Stomach (tissue), 9 donors: Measurements from ENCODE around the gene PXYLP1. TPM values are rescaled to one million over a fixed set of nuclear protein-coding genes. Genes with fewer than 3 reads are reported as not detected.

Experiments
- DNase-seq, 2 donors: peaks; one replicate each; pipeline versions ENCODE4 v3.0.0 to v3.0.0-alpha.2; 2013 to 2019
- H3K27ac ChIP-seq, 5 donors: fragments of 200-600 bp in 4 of 5; sonication (generic) in 4 of 5; one replicate each; pipeline ENCODE4 v1.5.1; 2013 to 2019; ENCODE audit warnings: mild to moderate bottlenecking in 1 of 5, moderate library complexity in 1 of 5
- H3K27me3 ChIP-seq, 3 donors: fragments of 200-600 bp; sonication (generic); one replicate each; pipeline ENCODE4 v1.5.1; 2017 to 2019; ENCODE audit warnings: mixed run types in 1 of 3
- H3K36me3 ChIP-seq, 4 donors: fragments of 200-600 bp; sonication (generic); 1 replicate in 3 of 4; 2 replicates in 1 of 4; pipeline ENCODE4 v1.5.1; 2016 to 2019
- H3K4me1 ChIP-seq, 4 donors: fragments of 200-600 bp; sonication (generic); one replicate each; pipeline ENCODE4 v1.5.1; 2016 to 2019
- H3K4me3 ChIP-seq, 4 donors: fragments of 200-600 bp; sonication (generic) in 3 of 4; one replicate each; pipeline ENCODE4 v1.5.1; 2016 to 2019; ENCODE audit warnings: mild to moderate bottlenecking in 1 of 4
- H3K9me3 ChIP-seq, 4 donors: fragments of 200-600 bp; sonication (generic); one replicate each; pipeline ENCODE4 v1.5.1; 2016 to 2019
- EP300 ChIP-seq: sonication (generic); formaldehyde crosslinking; IDR thresholded peaks from one replicate; pipeline ENCODE4 v1.6.1; 2017; ENCODE audit warnings: antibody characterized with exemption
- POLR2A ChIP-seq, 4 donors: fragments of 450-650 bp; IDR thresholded peaks; one replicate each; pipeline ENCODE4 v1.6.1; 2016; ENCODE audit warnings: antibody characterized with exemption in 4 of 4, control low read depth in 2 of 4, mild to moderate bottlenecking in 1 of 4, moderate library complexity in 1 of 4
- POLR2AphosphoS5 ChIP-seq, 3 donors: sonication (generic); formaldehyde crosslinking; IDR thresholded peaks; one replicate each; pipeline ENCODE4 v1.6.1; 2016; ENCODE audit warnings: antibody characterized with exemption in 3 of 3
- whole genome bisulfite sequencing, 5 donors: extraction: QIAGEN DNeasy Blood & Tissue Kit in 3 of 5; methylation state at CpG; one replicate each; pipeline versions ENCODE4 v1.1.5 to v1.1.7; 2013 to 2018; 5-methylcytosine and 5-hydroxymethylcytosine counted together
- intact Hi-C: fragments of 100-400 bp; cut with DNase I; formaldehyde crosslinking; loops from one replicate; pipeline ENCODE4 v1.15.1; 2023; ENCODE audit warnings: low total_unique reads
- polyA plus RNA-seq, 3 donors: library from polyadenylated mRNA; stranded (reverse); fragments of 200-250 nt; gene quantifications; one replicate each; pipeline ENCODE4 v1.2.3, GENCODE V29; 2013
- total RNA-seq, 5 donors: library from RNA; depleted of rRNA; stranded (reverse); fragments of >200 nt; gene quantifications; one replicate each; pipeline versions ENCODE4 v1.1.0 to v1.2.3, GENCODE V29; 2014 to 2016
- TF ChIP-seq, protein P1 (sequence below), 7 experiments: fragments of 450-650 bp in 4 of 7; fragments of 200-600 bp in 3 of 7; sonication (generic) in 3 of 7; IDR thresholded peaks; one replicate each; pipeline ENCODE4 v1.5.1; 2016 to 2019; ENCODE audit warnings: antibody characterized with exemption in 7 of 7, control low read depth in 2 of 7, mild to moderate bottlenecking in 1 of 7
- donor health status: healthy with polysubstance abuse.
- donor health status: Bipolar disorder and iron deficiency.
- donor health status: healthy.

PXYLP1 gene
- total and polyA plus RNA-seq, 8 donors: 0.58 to 24.8 (median 3.8) TPM

DNA sequence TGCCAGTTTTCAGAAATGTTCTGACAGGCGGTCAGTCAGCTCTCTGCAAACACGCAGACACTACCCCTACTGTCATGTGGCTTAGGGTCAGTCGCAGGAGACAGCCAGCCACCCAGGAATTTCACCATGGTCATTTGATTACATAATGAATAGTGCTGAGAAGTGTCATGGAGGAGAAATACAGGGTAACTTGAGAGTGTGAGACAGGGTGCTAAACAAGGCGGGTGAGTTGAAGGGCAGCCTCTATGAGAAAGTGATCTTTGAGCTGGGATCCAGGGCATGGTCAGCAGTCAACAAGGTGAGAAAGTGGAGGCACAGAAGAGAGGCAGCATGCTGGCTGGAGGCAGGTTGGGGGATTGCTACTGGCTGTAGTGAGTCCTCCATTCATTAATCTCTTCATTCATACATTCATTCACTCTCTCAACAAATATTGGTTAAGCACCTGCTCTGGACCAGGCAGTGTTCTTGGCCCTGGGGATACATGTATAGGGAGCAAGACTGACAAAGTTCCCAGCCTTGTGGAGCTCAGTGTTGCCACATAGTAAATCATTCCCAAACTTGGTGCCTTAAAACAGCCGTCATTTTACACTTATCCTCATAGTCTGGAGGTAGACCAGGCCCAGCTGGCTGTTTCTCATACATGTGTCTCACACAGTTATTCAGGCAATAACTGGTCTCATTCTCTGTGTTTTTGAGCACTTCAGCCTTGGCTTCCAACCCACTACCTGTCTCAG is 14.8 kb downstream of the PXYLP1 start:
- DNase-seq: no peak
- H3K9me3 ChIP-seq: no peaks in the 10 kb centered on the region
- H3K4me1 ChIP-seq: peaks cover 0 to 11% (median 3%) of the 10 kb centered on the region in 4 donors
- H3K27me3 ChIP-seq: no peaks in the 10 kb centered on the region
- H3K27ac ChIP-seq: no peak overlapping the region
- intact Hi-C loops: no loop called here
- no peak overlapping the region for H3K4me3 ChIP-seq
- TF ChIP-seq POLR2AphosphoS5 (IDR thresholded peaks at IDR 0.05) (no peak), POLR2A (IDR thresholded peaks at IDR 0.05) (no peak), EP300 (no peak)
- TF ChIP-seq, protein P1, sequence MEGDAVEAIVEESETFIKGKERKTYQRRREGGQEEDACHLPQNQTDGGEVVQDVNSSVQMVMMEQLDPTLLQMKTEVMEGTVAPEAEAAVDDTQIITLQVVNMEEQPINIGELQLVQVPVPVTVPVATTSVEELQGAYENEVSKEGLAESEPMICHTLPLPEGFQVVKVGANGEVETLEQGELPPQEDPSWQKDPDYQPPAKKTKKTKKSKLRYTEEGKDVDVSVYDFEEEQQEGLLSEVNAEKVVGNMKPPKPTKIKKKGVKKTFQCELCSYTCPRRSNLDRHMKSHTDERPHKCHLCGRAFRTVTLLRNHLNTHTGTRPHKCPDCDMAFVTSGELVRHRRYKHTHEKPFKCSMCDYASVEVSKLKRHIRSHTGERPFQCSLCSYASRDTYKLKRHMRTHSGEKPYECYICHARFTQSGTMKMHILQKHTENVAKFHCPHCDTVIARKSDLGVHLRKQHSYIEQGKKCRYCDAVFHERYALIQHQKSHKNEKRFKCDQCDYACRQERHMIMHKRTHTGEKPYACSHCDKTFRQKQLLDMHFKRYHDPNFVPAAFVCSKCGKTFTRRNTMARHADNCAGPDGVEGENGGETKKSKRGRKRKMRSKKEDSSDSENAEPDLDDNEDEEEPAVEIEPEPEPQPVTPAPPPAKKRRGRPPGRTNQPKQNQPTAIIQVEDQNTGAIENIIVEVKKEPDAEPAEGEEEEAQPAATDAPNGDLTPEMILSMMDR (IDR thresholded peaks at IDR 0.05): no peak
- H3K36me3 ChIP-seq: no peaks in the 10 kb centered on the region
- WGBS, 5 donors: 89 to 96% (median 93%) methylated on average over 4 to 5 of the region's 5 CpGs

DNA sequence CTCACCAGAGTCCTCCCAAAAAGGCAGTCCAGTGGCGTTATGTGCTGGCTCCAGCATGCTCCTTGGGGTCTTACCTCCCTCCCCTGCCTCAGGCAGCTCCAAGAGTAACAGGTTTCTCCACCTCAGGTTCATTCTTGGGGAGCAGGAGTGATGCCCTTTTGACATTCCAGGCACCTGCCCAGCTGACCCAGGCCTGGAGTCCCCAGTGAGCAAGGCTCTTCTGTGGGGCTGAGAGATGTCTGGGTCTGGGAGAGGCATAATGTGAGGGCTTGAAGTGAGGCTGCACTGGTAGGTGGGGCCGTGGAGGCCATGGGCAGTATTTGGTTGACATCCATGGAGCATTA is 15.3 kb downstream of the PXYLP1 start:
- 83 to 100% (median 95%) methylated on average over 2 of the region's 2 CpGs for whole genome bisulfite sequencing, 5 donors
- no peaks in the 10 kb centered on the region for H3K9me3 ChIP-seq
- H3K27me3 ChIP-seq: no peaks in the 10 kb centered on the region
- no peak overlapping the region for H3K4me3 ChIP-seq
- intact Hi-C loops: no loop called here
- no peak for DNase-seq
- no peaks in the 10 kb centered on the region for H3K36me3 ChIP-seq
- peaks cover 0 to 6% (median 2%) of the 10 kb centered on the region in 4 donors for H3K4me1 ChIP-seq
- TF ChIP-seq EP300: no peak
- TF ChIP-seq POLR2A (IDR thresholded peaks at IDR 0.05): no peak
- TF ChIP-seq POLR2AphosphoS5 (IDR thresholded peaks at IDR 0.05): no peak
- TF ChIP-seq, protein P1 (IDR thresholded peaks at IDR 0.05): no peak
- H3K27ac ChIP-seq: no peak overlapping the region

DNA sequence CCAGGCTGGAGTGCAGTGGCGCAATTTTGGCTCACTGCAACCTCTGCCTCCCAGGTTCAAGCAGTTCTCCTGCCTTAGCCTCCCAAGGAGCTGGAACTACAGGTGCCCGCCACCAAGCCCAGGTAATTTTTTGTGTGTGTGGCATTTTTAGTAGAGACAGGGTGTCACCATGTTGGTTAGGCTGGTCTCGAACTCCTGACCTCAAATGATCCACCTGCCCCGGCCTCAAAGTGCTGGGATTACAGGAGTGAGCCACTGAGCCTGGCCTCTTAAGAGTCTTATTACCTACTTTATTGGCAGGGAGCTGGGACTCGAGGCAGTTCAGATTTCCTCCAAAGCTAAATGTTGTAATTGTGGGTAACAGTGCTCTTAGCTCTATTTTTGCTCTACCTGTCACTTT is 16.4 kb downstream of the PXYLP1 start:
- Histone ChIP-seq H3K4me1 (no peaks in the 10 kb centered on the region), H3K36me3 (no peaks in the 10 kb centered on the region), H3K27me3 (no peaks in the 10 kb centered on the region), H3K4me3 (no peak overlapping the region), H3K27ac (no peak overlapping the region), H3K9me3 (no peaks in the 10 kb centered on the region)
- WGBS, 5 donors: 89 to 100% (median 94%) methylated on average over 5 of the region's 5 CpGs
- TF ChIP-seq, protein P1 (IDR thresholded peaks at IDR 0.05): no peak
- TF ChIP-seq POLR2AphosphoS5 (IDR thresholded peaks at IDR 0.05) (no peak), POLR2A (IDR thresholded peaks at IDR 0.05) (no peak), EP300 (no peak)
- DNase-seq: no peak
- intact Hi-C loops: no loop called here

DNA sequence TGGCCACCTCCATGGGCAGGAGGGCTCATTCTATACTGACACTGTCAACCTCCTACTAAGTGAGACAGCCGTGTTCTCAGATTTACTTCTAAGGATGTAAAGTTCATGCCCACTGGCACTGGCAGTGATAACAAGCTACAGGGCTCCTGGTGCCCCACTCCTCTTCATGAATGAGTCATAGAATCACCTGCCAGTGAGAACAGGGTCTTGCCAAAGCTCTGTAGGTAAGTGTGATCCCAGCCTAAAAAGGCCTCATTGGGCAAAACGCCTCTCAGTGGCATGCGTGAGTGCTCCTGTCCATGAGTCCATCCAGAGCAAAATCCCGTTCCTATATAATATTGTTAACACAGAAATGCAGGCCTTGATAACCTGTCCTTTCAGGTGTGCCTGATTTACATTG is 17.4 kb downstream of the PXYLP1 start:
- H3K27me3 ChIP-seq: no peaks in the 10 kb centered on the region
- DNase-seq: no peak
- H3K9me3 ChIP-seq: no peaks in the 10 kb centered on the region
- no peak overlapping the region for H3K4me3 ChIP-seq
- no peak for TF ChIP-seq EP300
- 50 to 70% (median 61%) methylated on average over 4 of the region's 4 CpGs for WGBS, 5 donors
- intact Hi-C loops: no loop called here
- no peaks in the 10 kb centered on the region for H3K36me3 ChIP-seq
- no peak overlapping the region for H3K27ac ChIP-seq
- H3K4me1 ChIP-seq: no peaks in the 10 kb centered on the region

DNA sequence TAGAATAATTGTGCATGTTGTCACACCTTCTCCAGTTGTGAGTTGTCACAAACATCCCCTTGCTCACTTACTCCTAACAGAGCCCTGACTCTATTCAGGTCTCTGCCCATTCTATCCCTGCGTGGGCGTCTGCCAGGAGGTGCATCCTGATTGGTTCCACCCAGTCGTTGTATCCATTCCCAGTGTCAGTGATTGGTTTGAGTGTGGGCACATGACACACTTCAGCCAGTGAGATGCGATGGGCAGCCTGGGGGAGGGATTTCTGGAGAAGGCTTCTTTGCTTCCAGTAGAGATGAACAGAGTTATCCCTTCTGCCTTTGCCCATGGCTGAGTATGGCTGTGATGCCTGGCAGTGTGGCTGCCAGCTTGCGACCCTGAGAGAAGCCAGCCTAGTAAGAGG is 18.7 kb downstream of the PXYLP1 start:
- no peaks in the 10 kb centered on the region for H3K27me3 ChIP-seq
- intact Hi-C loops: no loop called here
- TF ChIP-seq POLR2AphosphoS5 (IDR thresholded peaks at IDR 0.05) (no peak), EP300 (no peak), POLR2A (IDR thresholded peaks at IDR 0.05) (no peak)
- TF ChIP-seq, protein P1 (IDR thresholded peaks at IDR 0.05): no peak
- WGBS, 5 donors: 89 to 96% (median 94%) methylated on average over 5 of the region's 5 CpGs
- no peaks in the 10 kb centered on the region for H3K36me3 ChIP-seq
- H3K27ac ChIP-seq: no peak overlapping the region
- no peaks in the 10 kb centered on the region for H3K9me3 ChIP-seq
- no peak overlapping the region for H3K4me3 ChIP-seq
- H3K4me1 ChIP-seq: no peaks in the 10 kb centered on the region
- DNase-seq: no peak
